Kidney epithelial cell (primary cell): ENCODE results near the gene SOX6. TPM values are rescaled to one million over a fixed set of nuclear protein-coding genes. Genes with fewer than 3 reads are reported as not detected.

Experiments
- DNase-seq: peaks from one replicate; pipeline ENCODE4 v3.0.0-alpha.2; 2010; ENCODE audit warnings: low read depth
- H3K27me3 ChIP-seq: 2 replicates; pipeline ENCODE4 v1.6.0; 2011; ENCODE audit warnings: low read length; ENCODE audit not compliant: control insufficient read depth, insufficient read depth
- H3K36me3 ChIP-seq: 2 replicates; pipeline ENCODE4 v1.5.1; 2011; ENCODE audit warnings: low read length; ENCODE audit not compliant: control insufficient read depth, insufficient read depth
- H3K4me3 ChIP-seq: 2 replicates; pipeline ENCODE4 v1.5.1; 2011; ENCODE audit warnings: low read depth, mild to moderate bottlenecking, control low read depth, low read length
- total RNA-seq: library from RNA; depleted of rRNA; stranded (reverse); fragments of >200 nt; gene quantifications from 2 replicates; pipeline ENCODE4 v1.2.3, GENCODE V29; 2015
- TF ChIP-seq, protein P1 (sequence below): IDR thresholded peaks from 2 replicates; pipeline ENCODE4 v1.5.1; 2011; ENCODE audit warnings: mild to moderate bottlenecking, moderate library complexity, low read length, control low read depth, inconsistent platforms; ENCODE audit not compliant: insufficient read depth, poor library complexity, severe bottlenecking

Gene SOX6
- total RNA-seq, 1 donor from 2014 or later = 2.7 TPM

DNA sequence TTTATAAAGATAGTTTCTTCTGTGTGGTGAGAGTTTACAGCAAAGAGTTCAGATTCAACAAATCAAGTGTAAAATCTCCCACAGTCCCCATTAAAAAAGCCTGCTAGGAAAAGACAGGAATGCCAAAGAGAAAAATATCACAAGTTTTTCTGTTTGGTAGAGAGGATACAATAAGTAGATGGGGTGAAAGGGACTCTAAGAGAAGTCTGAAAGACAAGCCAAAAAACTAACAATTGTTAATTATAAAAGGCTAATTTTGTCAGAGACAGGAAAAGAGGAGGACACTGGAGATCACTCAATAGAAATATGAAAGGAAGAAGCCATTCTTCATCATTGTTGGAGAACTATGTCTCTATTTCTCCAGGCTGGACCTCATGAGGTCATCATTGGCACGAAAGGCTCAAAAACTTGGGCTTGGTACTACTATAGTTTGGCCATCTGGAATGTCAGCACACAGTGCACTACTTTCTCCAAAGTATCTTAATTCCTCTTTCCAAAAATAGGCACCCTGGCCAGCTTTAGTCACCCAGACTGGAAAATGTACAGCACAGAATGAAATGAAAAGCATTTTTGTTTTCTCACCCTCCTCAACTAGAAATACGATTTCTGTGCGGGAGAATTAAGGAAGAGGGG lies 531 bp upstream of the SOX6 start:
- TF ChIP-seq, protein P1, sequence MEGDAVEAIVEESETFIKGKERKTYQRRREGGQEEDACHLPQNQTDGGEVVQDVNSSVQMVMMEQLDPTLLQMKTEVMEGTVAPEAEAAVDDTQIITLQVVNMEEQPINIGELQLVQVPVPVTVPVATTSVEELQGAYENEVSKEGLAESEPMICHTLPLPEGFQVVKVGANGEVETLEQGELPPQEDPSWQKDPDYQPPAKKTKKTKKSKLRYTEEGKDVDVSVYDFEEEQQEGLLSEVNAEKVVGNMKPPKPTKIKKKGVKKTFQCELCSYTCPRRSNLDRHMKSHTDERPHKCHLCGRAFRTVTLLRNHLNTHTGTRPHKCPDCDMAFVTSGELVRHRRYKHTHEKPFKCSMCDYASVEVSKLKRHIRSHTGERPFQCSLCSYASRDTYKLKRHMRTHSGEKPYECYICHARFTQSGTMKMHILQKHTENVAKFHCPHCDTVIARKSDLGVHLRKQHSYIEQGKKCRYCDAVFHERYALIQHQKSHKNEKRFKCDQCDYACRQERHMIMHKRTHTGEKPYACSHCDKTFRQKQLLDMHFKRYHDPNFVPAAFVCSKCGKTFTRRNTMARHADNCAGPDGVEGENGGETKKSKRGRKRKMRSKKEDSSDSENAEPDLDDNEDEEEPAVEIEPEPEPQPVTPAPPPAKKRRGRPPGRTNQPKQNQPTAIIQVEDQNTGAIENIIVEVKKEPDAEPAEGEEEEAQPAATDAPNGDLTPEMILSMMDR = no peak
- Histone ChIP-seq H3K4me3 (no peak overlapping the region), H3K36me3 (no peaks in the 10 kb centered on the region), H3K27me3 (no peaks in the 10 kb centered on the region)
- no peak for DNase-seq

DNA sequence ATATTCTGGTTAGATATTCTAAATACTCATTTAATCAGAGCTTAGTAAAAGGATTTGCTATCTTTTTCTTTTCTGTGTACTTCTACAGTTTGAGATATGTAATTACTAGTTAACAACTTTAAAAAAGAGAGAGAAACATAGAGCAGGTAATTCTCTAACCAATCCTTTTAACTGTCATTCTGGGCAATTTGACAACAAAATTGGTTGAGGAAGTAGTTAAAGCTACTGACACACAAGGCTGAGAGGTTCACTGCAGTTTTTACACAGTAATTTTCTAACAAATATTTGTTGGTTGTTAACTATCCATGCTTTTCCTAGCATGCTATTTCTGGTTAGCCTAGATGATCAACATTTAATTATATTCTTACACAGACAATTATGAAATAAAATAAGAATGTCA lies 3.6 kb downstream of the SOX6 start:
- TF ChIP-seq, protein P1 = no peak

DNA sequence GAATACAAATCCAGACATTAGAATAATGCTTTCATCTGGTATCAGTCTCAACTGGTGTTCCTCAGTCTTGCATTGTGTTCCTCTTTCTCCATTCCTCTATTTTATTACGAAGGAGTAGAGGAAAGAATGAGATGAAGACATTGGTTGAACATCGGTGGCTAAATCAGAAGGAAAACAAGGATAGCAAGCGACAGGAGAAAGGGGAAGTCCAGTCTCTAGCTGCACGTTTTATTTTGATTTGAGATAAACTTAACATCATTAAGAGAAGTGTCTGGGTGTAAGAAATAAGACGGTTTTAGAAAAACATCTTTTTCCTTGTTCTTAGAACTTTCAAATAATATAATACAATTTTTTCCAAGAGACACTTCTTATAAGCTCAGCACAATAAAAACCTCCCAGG lies 6.2 kb downstream of the SOX6 start:
- no peak overlapping the region for H3K4me3 ChIP-seq
- TF ChIP-seq, protein P1 = no peak
- H3K27me3 ChIP-seq = no peaks in the 10 kb centered on the region
- no peaks in the 10 kb centered on the region for H3K36me3 ChIP-seq
- no peak for DNase-seq

More for the DNA sequence above, 3.6 kb downstream of the SOX6 start:
- no peak for DNase-seq
- H3K27me3 ChIP-seq = no peaks in the 10 kb centered on the region
- no peak overlapping the region for H3K4me3 ChIP-seq
- H3K36me3 ChIP-seq = no peaks in the 10 kb centered on the region

DNA sequence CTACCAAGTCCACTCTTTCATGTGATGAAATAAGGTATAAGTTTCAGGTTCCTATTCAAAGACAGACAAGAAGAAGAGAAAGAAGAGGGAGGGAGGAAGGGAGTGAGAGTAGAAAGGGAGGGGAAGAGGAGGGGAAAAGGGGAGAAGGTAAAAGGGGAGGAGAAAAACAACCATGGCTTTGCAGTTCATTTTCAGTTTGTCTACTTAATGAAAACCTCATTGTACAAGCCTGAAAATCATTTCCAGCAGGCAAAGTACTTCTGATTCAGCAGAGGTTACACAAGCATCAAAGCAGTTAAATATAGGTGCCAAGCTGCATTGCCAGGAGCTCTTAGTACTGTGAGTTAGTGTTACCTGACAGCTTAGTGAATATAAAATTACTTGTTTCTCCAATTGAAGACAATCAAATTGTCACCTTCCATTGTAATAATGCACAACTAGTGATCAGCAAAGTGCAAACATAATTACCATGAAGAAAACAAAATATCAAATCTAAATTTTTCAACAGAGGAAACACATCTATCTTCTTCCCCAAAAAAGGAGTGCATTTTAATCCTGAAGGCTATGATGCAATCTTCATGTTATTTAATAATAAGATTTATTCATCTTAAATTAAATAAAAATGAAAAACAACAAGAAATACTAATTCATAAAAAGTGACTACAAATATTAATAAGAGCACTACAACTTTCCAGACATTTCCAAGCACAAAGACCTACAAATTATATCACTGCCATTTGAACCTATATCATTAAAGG lies 8.2 kb downstream of the SOX6 start:
- H3K27me3 ChIP-seq = no peaks in the 10 kb centered on the region
- H3K36me3 ChIP-seq = no peaks in the 10 kb centered on the region
- TF ChIP-seq, protein P1 = no peak
- DNase-seq = no peak
- H3K4me3 ChIP-seq = no peak overlapping the region

DNA sequence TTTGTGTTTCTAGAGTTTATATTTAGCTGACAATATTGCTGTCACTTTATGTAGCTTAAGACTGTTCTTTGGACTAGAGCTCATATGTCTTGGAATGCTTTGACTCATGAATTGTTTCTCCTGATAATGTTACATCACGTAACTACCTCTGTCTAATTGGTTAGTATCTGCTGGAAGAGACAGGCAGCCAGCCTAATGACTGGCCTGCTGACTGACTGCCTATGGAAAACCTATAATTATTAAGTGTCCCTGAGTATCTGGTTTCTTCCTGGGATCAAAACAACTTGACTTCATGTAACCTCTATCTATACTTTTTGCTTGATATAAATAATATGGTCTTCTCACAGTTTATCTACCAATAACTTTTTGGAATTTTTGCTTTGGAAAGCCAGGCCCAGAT lies 9.4 kb downstream of the SOX6 start:
- DNase-seq = no peak
- TF ChIP-seq, protein P1 = no peak
- Histone ChIP-seq H3K36me3 (no peaks in the 10 kb centered on the region), H3K27me3 (no peaks in the 10 kb centered on the region), H3K4me3 (no peak overlapping the region)
